HepG2 (cell line): ENCODE measurements around the gene ATXN1L. TPM values are rescaled to one million over a fixed set of nuclear protein-coding genes. Genes with fewer than 3 reads are reported as not detected.

Source experiments
- AGO2 ChIP-seq: fragments of 200-400 bp; formaldehyde crosslinking; optimal IDR thresholded peaks from 2 replicates; pipeline ENCODE3; 2017; ENCODE audit warnings: mild to moderate bottlenecking, low read depth, low read length, moderate library complexity
- ARID2 ChIP-seq: sonication (generic); formaldehyde crosslinking; IDR thresholded peaks from 2 replicates; pipeline ENCODE4 v1.8.1; 2022; ENCODE audit warnings: mild to moderate bottlenecking, missing genetic modification reagents, borderline replicate concordance
- CCDC6 ChIP-seq: sonication (generic); formaldehyde crosslinking; IDR thresholded peaks from 2 replicates; pipeline ENCODE4 v1.8.1; 2022; ENCODE audit warnings: mild to moderate bottlenecking, missing genetic modification reagents, moderate library complexity
- NAIF1 ChIP-seq: sonication (generic); formaldehyde crosslinking; IDR thresholded peaks from 2 replicates; pipeline ENCODE4 v1.5.0; 2020; ENCODE audit warnings: mild to moderate bottlenecking, missing genetic modification reagents, borderline replicate concordance
- NFIC ChIP-seq: IDR thresholded peaks from 2 replicates; pipeline ENCODE4 v1.6.1; 2012; ENCODE audit warnings: mild to moderate bottlenecking, low read length, inconsistent platforms
- PPARG ChIP-seq: conservative IDR thresholded peaks from 2 replicates; pipeline ENCODE4 v1.6.1; 2016; ENCODE audit warnings: missing biosample characterization, missing genetic modification reagents
- SMAD1 ChIP-seq: sonication (generic); formaldehyde crosslinking; IDR thresholded peaks from 2 replicates; pipeline ENCODE4 v1.4.0; 2020; ENCODE audit warnings: missing genetic modification reagents, low read depth, mild to moderate bottlenecking, borderline replicate concordance
- SP140L ChIP-seq: sonication (generic); formaldehyde crosslinking; IDR thresholded peaks from 2 replicates; pipeline ENCODE4 v1.4.0; 2020; ENCODE audit warnings: missing genetic modification reagents, borderline replicate concordance
- SRSF1 ChIP-seq: fragments of 200-400 bp; formaldehyde crosslinking; optimal IDR thresholded peaks from 2 replicates; pipeline ENCODE3; 2017; ENCODE audit warnings: mild to moderate bottlenecking, low read depth, low read length, moderate library complexity
- TBL1XR1 ChIP-seq: fragments of 150-350 bp; IDR thresholded peaks from 2 replicates; pipeline ENCODE4 v1.6.1; 2014; ENCODE audit warnings: borderline replicate concordance, low read length; ENCODE audit not compliant: partially characterized antibody
- ZBTB20 ChIP-seq: sonication (generic); formaldehyde crosslinking; IDR thresholded peaks from 2 replicates; pipeline ENCODE4 v1.8.1; 2023; ENCODE audit warnings: missing genetic modification reagents, low read depth, mild to moderate bottlenecking, borderline replicate concordance
- ZMYM3 ChIP-seq: sonication (generic); formaldehyde crosslinking; IDR thresholded peaks from 2 replicates; pipeline ENCODE4 v1.5.1; 2020; ENCODE audit warnings: mild to moderate bottlenecking, missing genetic modification reagents
- ZNF44 ChIP-seq: sonication (generic); formaldehyde crosslinking; IDR thresholded peaks from 2 replicates; pipeline ENCODE4 v1.5.1; 2020; ENCODE audit warnings: mild to moderate bottlenecking, missing genetic modification reagents
- ZNF552 ChIP-seq: sonication (generic); formaldehyde crosslinking; IDR thresholded peaks from 2 replicates; pipeline ENCODE4 v1.9.0; 2022; ENCODE audit warnings: missing genetic modification reagents, mild to moderate bottlenecking, borderline replicate concordance
- ZNF703 ChIP-seq: sonication (generic); formaldehyde crosslinking; IDR thresholded peaks from 2 replicates; pipeline ENCODE4 v1.5.1; 2020; ENCODE audit warnings: missing genetic modification reagents, mild to moderate bottlenecking, moderate library complexity, borderline replicate concordance
- ZNF724P ChIP-seq: sonication (generic); formaldehyde crosslinking; IDR thresholded peaks from 2 replicates; pipeline ENCODE4 v1.8.0; 2022; ENCODE audit warnings: missing genetic modification reagents, borderline replicate concordance
- polyA plus RNA-seq, 8 experiments: library from polyadenylated mRNA; depleted of rRNA in 3 of 8; stranded (reverse) in 7 of 8; unstranded in 1 of 8; fragments of >200 nt; fragmentation: Illumina TruSeq in 4 of 8; extraction: Trizol in 4 of 8; gene quantifications; 2 replicates each; pipeline versions ENCODE4 v1.2.1 to v1.2.3, GENCODE V29; 2011 to 2016; ENCODE audit warnings: low read depth in 4 of 8, missing spikeins in 1 of 8, mixed read lengths in 1 of 8; ENCODE audit not compliant: insufficient read depth in 1 of 8
- total RNA-seq, 5 experiments: library from RNA; depleted of rRNA; stranded (reverse); fragments of >200 nt; fragmentation: Illumina TruSeq; extraction: Trizol; gene quantifications; 2 replicates each; pipeline ENCODE4 v1.2.3, GENCODE V29; 2016; ENCODE audit warnings: low read depth in 1 of 5
- TF ChIP-seq, protein P1 (sequence below): sonication (generic); formaldehyde crosslinking; IDR thresholded peaks from 2 replicates; pipeline ENCODE4 v1.8.0; 2023; ENCODE audit warnings: mild to moderate bottlenecking, missing genetic modification reagents
- TF ChIP-seq, protein P2 (sequence below): sonication (generic); formaldehyde crosslinking; IDR thresholded peaks from 2 replicates; pipeline ENCODE4 v1.8.1; 2023; ENCODE audit warnings: mild to moderate bottlenecking, inconsistent platforms, moderate library complexity, missing genetic modification reagents, borderline replicate concordance
- TF ChIP-seq, protein P3 (sequence below): sonication (generic); formaldehyde crosslinking; IDR thresholded peaks from 2 replicates; pipeline ENCODE4 v1.5.0; 2020; ENCODE audit warnings: mild to moderate bottlenecking, missing genetic modification reagents
- TF ChIP-seq, protein P4 (sequence below): sonication (generic); formaldehyde crosslinking; IDR thresholded peaks from 2 replicates; pipeline ENCODE4 v1.5.0; 2020; ENCODE audit warnings: mild to moderate bottlenecking, missing genetic modification reagents, moderate library complexity
- TF ChIP-seq, protein P5 (sequence below): sonication (generic); formaldehyde crosslinking; IDR thresholded peaks from 2 replicates; pipeline ENCODE4 v1.5.1; 2020; ENCODE audit warnings: mild to moderate bottlenecking, moderate library complexity, missing genetic modification reagents

Gene ATXN1L
- total and polyA plus RNA-seq, 2 of the 13 experiments (the other 11 are each of a cell fraction or from before 2014, with no cell fraction given), result 20.0 to 22.4 TPM

DNA sequence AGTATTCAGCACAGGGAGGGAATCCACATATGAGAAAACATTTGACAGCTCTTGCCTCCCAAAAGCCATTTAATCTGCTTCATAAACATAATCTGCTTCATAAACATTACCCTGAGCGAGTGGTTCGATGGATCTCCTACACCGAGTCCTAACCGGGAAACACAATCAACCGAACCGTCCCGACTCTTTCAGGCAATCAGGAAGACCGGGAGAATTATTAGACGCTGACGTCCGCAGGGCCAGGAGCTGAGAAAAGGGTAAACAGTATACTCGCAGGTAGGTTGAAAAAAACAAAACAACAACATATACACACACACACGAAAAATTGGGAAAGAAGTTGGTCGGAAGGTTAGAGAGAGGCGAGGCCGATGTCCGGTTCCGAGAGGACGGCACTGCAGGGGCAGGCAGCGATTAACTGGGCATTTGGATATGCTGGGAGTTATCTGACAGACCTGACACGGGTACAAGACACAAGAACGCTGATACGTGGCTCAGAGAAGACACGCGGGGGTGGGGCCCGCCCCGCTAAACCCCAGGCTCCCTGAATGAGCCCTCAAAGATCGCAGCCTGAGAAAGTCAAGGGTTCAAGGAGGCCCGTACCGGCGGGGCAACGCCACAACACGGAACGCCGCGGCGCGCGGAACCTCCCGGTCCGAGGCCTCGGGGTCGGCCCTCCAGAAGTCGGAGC, 37.7 kb upstream of the ATXN1L start (continued):
- TF ChIP-seq, protein P1, sequence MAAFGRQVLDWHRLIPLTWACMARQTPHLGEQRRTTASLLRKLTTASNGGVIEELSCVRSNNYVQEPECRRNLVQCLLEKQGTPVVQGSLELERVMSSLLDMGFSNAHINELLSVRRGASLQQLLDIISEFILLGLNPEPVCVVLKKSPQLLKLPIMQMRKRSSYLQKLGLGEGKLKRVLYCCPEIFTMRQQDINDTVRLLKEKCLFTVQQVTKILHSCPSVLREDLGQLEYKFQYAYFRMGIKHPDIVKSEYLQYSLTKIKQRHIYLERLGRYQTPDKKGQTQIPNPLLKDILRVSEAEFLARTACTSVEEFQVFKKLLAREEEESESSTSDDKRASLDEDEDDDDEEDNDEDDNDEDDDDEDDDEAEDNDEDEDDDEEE (CRISPR knock-in tag), result 0 out of 2 replicates have a peak, but pooled peaks have one; percentile 36
- TF ChIP-seq, protein P2, sequence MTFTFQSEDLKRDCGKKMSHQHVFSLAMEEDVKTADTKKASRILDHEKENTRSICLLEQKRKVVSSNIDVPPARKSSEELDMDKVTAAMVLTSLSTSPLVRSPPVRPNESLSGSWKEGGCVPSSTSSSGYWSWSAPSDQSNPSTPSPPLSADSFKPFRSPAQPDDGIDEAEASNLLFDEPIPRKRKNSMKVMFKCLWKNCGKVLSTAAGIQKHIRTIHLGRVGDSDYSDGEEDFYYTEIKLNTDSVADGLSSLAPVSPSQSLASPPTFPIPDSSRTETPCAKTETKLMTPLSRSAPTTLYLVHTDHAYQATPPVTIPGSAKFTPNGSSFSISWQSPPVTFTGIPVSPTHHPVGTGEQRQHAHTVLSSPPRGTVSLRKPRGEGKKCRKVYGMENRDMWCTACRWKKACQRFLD (CRISPR knock-in tag), result peak; percentile 36; the same call in 1 of the 2 replicates
- TF ChIP-seq NFIC (no peak), SRSF1 (peak; percentile 44), SP140L (CRISPR knock-in tag) (0 out of 2 replicates have a peak, but pooled peaks have one; percentile 15), ZNF724P (no peak), ZNF44 (CRISPR knock-in tag) (no peak), ZNF703 (no peak), NAIF1 (CRISPR knock-in tag) (peak; percentile 1; the same call in 1 of the 2 replicates), ZBTB20 (CRISPR knock-in tag) (no peak), ARID2 (CRISPR knock-in tag) (no peak), ZMYM3 (CRISPR knock-in tag) (no peak), ZNF552 (CRISPR knock-in tag) (no peak), AGO2 (peak; percentile 91), TBL1XR1 (no peak), PPARG (CRISPR knock-in tag) (no peak), SMAD1 (CRISPR knock-in tag) (no peak), CCDC6 (0 out of 2 replicates have a peak, but pooled peaks have one; percentile 4)
- TF ChIP-seq, protein P3, sequence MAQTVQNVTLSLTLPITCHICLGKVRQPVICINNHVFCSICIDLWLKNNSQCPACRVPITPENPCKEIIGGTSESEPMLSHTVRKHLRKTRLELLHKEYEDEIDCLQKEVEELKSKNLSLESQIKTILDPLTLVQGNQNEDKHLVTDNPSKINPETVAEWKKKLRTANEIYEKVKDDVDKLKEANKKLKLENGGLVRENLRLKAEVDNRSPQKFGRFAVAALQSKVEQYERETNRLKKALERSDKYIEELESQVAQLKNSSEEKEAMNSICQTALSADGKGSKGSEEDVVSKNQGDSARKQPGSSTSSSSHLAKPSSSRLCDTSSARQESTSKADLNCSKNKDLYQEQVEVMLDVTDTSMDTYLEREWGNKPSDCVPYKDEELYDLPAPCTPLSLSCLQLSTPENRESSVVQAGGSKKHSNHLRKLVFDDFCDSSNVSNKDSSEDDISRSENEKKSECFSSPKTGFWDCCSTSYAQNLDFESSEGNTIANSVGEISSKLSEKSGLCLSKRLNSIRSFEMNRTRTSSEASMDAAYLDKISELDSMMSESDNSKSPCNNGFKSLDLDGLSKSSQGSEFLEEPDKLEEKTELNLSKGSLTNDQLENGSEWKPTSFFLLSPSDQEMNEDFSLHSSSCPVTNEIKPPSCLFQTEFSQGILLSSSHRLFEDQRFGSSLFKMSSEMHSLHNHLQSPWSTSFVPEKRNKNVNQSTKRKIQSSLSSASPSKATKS (CRISPR knock-in tag), result no peak
- TF ChIP-seq, protein P4, sequence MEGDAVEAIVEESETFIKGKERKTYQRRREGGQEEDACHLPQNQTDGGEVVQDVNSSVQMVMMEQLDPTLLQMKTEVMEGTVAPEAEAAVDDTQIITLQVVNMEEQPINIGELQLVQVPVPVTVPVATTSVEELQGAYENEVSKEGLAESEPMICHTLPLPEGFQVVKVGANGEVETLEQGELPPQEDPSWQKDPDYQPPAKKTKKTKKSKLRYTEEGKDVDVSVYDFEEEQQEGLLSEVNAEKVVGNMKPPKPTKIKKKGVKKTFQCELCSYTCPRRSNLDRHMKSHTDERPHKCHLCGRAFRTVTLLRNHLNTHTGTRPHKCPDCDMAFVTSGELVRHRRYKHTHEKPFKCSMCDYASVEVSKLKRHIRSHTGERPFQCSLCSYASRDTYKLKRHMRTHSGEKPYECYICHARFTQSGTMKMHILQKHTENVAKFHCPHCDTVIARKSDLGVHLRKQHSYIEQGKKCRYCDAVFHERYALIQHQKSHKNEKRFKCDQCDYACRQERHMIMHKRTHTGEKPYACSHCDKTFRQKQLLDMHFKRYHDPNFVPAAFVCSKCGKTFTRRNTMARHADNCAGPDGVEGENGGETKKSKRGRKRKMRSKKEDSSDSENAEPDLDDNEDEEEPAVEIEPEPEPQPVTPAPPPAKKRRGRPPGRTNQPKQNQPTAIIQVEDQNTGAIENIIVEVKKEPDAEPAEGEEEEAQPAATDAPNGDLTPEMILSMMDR (CRISPR knock-in tag), result no peak
- TF ChIP-seq, protein P5, sequence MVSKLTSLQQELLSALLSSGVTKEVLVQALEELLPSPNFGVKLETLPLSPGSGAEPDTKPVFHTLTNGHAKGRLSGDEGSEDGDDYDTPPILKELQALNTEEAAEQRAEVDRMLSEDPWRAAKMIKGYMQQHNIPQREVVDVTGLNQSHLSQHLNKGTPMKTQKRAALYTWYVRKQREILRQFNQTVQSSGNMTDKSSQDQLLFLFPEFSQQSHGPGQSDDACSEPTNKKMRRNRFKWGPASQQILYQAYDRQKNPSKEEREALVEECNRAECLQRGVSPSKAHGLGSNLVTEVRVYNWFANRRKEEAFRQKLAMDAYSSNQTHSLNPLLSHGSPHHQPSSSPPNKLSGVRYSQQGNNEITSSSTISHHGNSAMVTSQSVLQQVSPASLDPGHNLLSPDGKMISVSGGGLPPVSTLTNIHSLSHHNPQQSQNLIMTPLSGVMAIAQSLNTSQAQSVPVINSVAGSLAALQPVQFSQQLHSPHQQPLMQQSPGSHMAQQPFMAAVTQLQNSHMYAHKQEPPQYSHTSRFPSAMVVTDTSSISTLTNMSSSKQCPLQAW, result no peak
